GM21786 (cell line): ENCODE data around the gene PCGF5.
"Not testable (repeated sequence)": the region's sequence is repeated elsewhere in the genome, so short reads cannot be mapped to it uniquely, and the experiment has no call there.

Experiments
- ATAC-seq: cut with Tn5 transposase; IDR thresholded peaks from one replicate; pipeline ENCODE4 v1.9.1; 2021; ENCODE audit not compliant: unreplicated experiment

The PCGF5 gene

DNA sequence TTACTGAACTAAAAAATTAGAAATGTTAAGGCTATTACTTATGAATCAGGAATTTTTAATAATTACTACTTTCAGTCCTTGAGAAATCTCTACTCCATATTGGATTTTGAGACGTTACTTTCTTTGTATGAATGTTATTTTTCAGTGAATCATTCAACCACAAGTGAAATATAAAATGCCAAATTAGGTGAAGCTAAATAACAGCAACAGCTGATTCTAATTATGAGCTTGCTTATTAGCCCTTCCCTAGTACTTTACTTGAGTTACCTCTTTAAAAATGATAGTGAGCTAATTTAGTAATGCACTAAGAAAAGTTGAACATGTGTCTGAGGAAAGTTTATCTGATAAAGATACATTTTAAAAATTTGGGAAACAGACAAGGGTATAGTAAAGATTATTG lies 51.4 kb downstream of the PCGF5 start:
- ATAC-seq, result no peak

DNA sequence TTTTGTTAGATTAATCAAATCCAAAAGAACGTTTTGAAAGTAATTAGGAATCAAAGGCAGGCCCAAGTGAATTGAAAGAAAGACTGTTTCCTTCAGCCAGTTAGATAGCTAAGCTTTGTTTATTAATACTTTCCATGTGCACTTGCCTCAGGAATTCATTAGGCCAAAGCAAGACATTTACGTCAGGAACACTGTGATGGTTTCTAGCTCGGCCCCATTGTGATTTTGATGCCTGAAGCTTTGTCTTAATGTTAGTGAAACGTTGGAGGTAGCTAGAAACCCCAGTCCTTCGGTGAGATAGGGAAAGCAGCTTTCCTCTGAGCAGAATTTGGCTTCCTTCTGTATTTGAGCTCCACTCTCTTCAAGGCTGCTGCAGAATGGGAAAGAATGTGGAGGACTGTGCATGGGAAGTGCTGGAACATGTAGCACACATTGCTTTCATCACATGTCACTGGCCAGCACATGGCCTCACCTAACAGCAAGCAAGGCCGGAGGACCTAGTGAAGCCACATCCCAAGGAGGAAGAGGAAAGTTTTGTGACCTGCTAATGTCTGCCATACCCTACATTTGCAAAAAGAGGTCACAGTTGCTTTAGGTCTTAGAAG lies 64.1 kb downstream of the PCGF5 start:
- no peak for ATAC-seq

DNA sequence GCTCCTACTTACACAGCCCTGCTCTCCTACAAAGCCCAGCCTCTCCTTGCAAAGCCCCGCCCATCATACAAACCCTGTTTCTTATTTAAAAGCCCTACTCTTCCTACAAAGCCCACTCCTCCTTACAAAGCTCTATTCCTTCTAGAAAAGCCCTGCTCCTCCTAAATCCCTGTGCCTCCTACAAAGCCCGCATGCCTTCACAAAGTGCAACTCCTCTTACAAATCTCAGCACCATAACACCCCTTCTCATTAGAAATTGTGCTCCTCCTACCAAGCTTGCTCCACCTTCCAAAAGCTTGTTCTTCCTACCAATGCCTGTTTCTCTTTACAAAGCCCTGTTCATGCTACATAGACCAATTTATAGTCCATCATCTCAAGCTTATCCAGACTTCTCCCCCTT lies 66.1 kb downstream of the PCGF5 start:
- no peak for ATAC-seq

DNA sequence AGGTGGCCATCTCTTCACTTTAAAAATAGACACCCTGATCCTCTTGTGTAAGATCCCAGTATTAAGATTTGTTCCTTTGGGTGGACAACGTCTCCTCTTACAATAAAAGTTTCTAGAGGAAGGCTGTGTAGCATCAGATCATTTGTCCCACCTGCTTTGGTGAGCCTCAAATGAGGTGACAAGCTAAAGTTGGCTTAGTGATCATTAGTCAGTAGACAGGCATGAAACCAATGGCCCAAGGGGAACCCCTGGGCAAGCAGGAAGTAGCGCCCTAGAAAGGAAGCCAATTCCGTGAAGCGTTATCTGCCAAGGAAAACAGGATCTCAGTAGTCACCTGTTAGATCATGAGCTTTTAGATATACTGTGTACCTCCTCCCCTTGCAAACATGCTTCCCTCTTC lies 66.8 kb downstream of the PCGF5 start:
- no peak for ATAC-seq

DNA sequence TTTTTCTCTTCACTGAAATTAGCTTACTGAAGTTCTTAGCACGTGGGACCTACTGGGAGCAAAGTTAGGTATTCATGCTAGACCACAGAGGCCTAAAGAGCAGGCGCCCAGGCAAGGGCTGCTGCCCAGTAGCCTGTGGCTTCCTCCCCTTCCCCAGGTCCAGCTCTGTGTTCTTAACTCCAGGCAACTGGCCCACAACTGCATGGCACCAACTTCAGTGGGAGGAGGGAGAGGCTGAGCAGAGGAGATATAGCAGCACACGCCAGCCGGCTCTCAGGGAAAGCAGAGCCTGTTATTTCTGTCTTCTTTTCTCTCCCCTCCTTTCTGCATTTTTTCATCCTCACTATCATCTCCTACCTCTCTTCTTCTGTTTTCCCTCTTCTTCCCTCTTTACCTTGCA lies 67.4 kb downstream of the PCGF5 start:
- ATAC-seq, result no peak

DNA sequence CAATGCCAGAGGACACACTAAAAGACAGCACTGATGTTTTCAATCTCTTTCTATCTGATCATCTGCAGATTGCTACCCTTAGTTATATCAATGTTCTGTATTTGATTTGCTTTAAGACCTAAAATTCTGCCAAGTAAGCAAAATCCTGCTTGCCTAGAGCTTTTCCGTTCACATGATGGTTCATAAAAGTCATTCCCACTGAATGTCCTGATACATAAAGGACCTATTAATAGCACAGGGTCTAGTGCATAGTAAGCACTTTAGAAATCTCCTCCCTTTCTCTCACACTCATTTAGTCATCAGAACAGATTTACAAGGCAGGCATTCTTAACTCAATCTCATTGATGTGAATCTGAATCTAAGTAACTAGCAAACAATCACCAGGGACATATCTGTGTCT lies 68.8 kb downstream of the PCGF5 start:
- no peak for ATAC-seq

DNA sequence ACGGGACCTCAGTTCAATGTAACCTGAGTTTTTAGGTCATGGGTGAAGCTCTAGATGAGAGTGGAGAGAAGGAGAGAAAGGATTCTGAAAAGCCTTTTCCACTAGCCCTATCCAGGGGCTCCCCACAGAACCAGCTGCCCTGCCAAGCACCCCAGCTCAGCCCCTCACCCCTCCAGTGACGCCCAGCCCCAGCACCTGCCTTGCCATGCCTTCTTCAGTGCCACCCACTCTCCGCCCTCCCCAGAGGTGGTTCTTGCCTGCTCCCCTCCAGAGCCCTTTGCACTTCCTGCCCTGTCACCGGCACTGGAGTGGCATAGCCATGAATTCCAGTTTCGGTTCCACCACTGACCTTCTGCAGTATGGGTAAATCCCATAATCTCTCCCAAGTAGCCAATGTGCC lies 70.1 kb downstream of the PCGF5 start:
- no peak for ATAC-seq

DNA sequence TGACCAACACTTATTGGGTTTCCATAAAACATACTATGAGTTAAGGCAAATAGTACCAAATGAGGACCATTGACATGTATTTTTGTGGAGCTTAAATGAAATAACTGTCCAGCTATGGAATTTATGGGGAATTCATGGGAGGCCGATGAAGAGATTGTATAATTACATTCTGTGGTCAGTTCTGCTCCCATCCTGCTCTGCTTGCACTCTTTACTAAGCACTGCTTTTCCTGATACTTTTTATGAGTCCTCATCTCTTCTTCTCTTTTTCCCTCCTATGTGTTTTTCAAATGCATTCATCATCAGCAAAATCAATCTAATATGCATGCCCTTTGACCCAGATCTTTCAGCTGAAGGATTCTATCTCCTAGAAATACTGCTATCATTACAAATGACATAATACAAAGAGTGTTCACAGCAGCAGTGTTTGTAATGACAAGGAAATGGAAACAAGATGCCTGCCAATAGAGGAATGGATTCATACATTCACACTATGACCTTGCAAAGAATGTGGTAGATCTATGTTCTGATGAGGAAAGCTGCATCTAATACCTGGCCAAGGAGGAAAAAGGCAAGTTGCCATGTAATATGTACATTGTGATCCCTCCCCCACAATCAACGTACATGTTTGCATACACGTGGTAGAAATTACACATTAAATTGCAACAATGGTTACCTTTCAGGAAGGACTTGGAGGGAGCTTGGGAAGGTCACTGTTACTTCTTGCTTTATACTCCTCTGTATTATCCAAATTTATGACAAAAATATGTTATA lies 73.9 kb downstream of the PCGF5 start:
- ATAC-seq, result no peak

DNA sequence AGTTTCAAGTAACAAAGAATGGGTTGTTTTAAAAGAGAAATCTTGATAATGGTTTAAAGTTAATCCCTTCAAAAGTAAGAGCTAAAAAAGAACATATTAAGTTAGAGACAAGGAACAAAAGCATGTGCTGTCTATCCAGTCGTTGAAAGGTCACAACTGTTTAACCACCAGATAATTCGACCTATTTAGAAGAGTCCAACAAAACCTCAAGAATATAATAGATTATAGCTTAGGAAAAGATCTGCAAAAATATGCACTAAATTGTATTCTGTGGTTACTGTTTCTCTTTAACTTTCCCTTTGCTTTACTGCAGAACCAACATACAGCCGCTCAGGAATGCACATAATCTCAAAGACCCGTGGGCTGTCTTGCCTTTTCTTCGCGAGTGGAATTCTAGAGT lies 74.9 kb downstream of the PCGF5 start:
- ATAC-seq, result no peak

DNA sequence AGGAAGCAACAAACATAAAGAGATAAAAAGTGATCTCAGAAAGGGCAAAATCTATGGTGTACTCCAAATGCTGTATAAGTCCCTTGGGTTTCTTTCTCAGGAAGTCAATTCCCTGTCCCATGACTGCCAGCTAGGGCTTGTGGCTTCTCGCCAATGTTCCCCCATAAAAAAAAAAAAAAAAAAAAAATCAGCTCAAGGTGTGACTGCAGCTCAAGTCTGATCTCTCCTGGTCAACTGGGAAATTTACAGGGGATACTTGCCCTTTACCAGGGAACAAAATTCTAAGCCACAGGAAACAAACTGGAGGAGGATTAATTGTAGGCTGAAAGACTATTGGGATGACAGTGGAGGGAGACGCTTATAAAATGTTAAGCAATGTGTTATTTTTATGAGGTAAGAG lies 76.0 kb downstream of the PCGF5 start:
- no peak for ATAC-seq

DNA sequence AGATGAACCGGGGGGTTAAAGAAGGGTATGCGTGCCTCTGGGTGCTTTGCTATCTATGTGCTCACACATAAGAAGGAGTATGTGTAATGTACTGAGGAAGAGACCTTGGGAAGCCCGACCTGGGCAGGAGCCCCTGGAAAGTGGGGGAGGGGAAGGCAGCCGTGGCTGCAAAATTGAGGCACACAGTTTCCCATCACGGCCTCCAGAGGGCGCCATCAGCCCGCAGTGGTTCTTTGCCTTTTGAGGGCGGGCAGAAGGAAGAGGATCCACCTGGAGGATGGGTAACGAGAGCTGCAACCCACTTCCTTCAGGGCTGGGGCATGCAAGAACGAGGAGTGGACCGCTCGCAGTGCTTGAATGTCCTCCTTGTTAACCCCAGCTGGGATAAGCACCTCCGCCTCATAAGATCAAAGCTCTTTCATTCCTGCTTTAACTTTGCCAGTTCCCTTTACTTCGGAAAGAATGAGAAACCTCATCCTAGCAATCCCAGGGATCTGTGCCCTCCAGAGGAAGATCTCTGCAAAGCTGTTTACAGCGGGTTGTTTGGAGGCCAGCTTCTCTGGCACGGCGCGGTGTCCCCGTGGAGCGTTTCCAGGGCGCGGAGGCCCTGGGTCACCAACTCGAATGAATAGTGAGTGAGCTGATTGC lies 77.9 kb downstream of the PCGF5 start:
- peak; percentile 78 for ATAC-seq

DNA sequence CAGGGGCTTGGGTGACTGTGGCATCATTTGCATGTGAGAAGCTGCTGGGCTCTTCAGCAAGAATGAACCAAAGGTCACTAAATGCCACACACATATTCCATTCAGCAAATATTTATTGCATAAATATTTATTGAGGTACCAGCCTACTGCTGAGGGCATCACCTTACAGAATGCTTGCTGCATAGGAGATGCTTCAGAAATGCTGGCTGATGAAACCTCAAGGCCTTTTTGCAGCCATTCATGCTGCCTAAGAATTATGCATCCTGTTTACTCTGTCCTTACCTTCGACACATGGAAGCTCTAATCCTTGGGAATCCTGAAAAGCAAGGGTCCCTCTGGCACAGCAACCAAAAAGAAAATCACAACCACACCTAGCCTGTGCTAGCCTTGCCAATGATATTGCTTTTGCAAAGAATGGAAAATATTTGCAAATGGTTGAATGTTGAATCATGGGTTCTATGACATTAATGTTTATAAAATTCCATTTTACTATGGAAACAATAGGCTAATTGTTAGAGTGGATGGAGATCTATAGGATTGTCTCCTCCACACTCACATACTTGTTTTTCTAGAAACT lies 79.6 kb downstream of the PCGF5 start:
- ATAC-seq, result no peak

DNA sequence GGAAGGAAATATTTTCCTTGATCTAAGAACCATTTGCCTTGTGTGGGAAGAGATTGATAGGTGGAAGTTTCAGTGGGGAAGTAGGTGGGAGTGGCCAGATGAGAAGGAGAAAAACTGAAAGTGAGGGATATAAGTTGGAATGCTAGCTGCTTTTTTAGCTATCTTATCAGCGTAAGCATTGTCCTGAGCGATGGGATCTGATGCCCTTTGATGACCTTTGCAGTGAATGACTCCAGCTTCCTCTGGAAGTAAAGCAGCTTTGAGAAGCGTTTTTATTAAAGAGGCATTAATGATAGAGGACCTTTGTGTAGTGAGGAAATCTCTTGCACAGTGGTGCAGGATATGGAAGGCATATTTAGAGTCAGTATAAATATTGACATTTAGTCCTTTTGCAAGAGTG lies 82.5 kb downstream of the PCGF5 start:
- ATAC-seq, result not testable (repeated sequence)

DNA sequence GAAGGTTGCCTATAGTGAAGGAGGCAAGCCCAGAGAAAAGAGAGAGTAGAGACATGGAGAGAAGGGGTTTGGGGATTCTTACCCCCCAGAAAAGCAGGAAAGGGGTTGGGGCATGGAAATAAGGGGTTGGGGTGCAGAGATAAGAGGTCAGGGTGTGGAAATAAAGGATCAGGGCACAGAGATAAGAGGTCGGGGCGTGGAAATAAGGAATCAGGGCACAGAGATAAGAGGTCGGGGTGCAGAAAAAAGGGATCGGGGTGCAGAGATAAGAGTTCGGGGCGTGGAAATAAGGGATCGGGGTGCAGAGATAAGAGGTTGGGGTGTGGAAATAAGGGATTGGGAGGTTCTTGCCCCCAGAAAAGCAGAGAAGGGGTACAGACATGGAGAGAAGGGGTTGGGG lies 85.5 kb downstream of the PCGF5 start:
- not testable (repeated sequence) for ATAC-seq

DNA sequence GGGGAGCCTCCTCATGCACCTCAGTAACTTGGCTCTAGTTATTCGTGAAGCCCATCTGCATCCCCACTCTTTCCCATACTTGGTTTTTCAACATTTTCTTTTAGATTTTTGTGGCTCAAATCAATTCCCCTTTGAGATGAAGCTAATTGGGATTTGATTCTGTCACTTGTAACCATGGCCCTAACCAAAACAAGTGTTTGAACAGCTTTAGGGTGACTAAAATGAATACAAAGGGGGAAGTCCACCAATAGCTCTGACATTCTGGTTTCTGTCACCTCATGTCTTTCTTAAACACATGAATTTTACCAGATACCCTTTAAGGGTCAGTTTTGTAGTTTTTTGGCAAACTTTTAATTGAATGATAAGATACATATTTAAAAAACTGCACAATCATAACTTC lies 87.0 kb downstream of the PCGF5 start:
- no peak for ATAC-seq

DNA sequence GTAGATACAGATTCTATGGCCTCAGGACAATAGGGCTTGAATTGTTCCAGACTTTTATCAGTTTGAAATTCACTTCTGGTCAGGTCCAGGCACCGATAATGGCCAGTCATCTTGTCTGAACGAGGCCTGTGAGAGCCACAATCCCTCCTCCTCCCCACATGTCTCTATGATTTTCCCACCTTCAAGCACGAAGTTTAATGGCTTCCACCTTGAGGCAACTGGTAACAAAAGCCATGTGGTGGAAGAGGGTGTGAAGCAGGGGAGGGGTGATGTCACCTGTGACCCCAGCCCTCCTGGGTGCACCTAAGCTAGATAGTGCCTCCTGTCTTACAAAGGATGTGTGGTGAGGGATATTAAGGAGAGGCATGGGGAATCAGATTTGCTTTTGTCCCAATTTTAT lies 89.2 kb downstream of the PCGF5 start:
- no peak for ATAC-seq

DNA sequence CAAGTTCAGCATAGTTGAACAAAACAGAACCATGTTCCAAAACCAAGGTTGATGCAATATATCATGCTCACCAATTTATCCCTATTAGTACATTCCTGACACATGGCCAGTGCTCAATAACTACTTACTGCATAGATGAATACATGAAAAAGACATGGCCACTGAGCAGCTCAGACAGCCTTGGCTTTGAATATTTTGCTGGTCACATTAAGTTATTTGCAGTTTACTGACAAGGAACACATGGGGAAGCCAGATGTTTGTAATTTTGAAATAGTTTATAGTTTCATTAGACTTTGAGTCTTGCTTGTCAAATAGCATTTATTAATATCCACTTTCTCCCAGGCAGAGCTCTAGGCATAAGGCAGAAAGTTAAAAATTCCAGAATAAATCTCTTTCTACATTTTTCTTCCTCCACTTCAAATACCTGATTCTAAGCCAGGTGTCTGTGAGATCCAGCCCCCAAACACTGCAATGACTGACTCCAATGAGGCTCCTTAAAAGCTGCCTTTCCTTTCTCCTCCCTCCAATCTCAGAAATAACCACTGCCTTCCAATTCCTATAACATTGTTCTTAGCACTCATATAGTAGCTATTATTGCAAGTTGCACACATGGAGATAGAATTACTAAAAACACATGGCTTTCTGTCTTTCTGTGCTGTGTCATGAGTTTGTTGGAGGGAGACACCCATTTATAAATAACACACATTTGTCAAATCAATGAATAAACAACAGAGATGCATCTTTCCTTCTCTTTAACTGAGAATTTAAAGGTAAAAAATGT lies 91.3 kb downstream of the PCGF5 start:
- no peak for ATAC-seq

DNA sequence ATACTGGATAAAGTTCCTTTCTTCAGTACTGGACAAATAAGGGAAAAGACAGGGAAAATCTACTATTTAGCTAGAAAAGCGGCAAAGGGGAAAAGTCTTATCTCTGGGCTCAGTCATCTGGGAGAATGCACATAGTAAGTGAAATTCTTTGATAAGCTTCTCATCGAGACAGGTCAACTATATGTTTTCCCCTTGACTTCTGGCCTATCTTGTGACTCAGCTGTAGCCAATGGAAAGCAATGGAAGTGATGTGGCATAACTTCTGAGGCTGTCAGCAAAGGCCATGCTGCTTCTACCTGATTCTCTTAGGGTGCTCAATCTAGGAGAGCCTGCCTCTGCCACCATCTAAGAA lies 91.9 kb downstream of the PCGF5 start:
- ATAC-seq, result no peak

DNA sequence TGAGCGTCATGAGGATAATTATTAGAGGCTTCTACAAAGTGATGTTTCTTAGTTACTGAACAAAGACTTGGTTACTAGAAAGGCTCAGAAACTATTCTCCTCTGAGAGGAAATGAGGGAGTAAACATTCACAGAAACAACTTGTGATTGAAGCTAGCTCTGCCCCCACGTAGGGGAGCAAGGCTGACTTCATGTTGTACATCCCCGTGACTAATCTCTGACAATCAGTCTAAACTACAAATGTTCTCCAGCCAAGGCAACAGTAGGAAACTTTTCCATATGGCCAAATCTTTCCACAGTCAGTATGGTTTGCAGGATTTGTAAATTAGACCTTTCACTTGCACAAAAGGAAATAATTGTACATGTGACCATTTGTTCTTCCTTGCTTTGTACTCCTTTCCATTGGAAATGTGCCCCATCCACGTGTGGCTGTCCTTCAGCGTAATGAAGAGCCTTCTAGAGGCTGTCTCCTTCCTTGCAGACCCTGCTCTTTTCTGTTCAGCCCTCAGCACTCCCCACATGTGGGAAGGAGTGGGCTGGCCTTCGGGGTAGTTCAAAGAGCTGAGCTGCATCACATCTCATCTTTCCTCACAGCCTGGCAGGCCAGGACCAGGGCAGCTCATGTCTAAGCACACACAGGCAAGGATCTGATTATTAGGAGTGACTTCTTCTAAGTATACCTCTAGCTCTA lies 93.5 kb downstream of the PCGF5 start:
- no peak for ATAC-seq

DNA sequence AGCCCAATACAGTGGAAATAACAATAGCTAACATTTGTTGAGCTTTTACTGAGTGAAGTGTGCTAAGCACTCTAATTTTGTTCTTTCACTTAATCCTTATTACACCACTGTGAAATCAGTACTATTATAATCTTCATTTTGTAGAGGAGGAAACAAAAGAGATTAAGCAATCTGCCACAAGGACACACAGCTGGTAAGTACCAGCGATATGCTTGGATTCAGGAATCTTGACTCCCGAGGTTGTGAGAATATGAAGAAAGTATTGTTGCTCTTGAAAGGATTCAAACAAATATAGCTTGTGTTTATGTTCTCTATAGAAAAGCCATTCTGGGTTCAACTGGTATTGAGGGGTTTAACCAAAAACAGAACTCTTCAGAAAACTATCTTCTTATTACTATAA lies 96.0 kb downstream of the PCGF5 start:
- ATAC-seq, result no peak

DNA sequence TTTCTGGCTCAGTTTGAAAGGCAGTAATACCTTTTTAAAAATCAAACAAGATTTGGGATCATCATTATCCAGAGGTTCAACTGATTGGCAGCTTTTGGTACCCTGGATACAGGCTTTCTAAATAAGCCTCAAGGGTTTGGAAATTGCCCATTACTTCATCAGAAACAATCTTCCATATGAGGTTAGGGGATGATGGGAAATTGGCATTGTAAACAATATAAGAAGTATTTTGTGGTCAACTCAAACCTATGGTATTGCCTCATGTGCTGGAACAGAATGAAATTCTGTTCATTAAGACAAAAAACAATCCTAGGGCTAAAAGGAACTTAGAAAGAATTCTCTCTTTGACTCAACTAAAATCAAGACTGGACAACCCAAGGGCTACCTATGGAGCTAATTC lies 97.1 kb downstream of the PCGF5 start:
- ATAC-seq, result no peak
